Esophagus muscularis mucosa (tissue), 4 donors: ENCODE data around the gene CD109.
"Not testable (repeated sequence)": the region's sequence is repeated elsewhere in the genome, so short reads cannot be mapped to it uniquely, and the experiment has no call there.

ENCODE experiments used
- EP300 ChIP-seq: sonication (generic); formaldehyde crosslinking; IDR thresholded peaks from one replicate; pipeline ENCODE4 v1.6.1; 2017; ENCODE audit warnings: antibody characterized with exemption
- POLR2A ChIP-seq: fragments of 450-650 bp; IDR thresholded peaks from one replicate; pipeline ENCODE4 v1.6.1; 2017; ENCODE audit warnings: antibody characterized with exemption, moderate library complexity, mild to moderate bottlenecking, low read depth
- POLR2AphosphoS5 ChIP-seq, 2 donors: sonication (generic); formaldehyde crosslinking; IDR thresholded peaks; one replicate each; pipeline ENCODE4 v1.6.1; 2017; ENCODE audit warnings: antibody characterized with exemption in 2 of 2
- TF ChIP-seq, protein P1 (sequence below), 3 experiments: fragments of 200-600 bp in 2 of 3; fragments of 450-650 bp in 1 of 3; sonication (generic) in 2 of 3; IDR thresholded peaks; one replicate each; pipeline ENCODE4 v1.5.1; 2017 to 2019; ENCODE audit warnings: antibody characterized with exemption in 3 of 3, mild to moderate bottlenecking in 2 of 3, moderate library complexity in 1 of 3

DNA sequence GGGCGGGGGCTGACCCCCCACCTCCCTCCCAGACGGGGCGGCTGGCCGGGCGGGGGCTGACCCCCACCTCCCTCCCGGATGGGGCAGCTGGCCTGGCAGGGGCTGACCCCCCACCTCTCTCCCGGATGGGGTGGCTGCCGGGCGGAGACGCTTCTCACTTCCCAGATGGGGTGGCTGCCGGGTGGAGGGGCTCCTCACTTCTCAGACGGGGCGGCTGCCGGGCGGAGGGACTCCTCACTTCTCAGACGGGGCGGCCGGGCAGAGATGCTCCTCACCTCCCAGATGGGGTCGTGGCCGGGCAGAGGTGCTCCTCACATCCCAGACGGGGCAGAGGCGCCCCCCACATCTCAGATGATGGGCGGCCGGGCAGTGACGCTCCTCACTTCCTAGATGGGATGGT is 155.0 kb downstream of the CD109 start:
- TF ChIP-seq, protein P1, sequence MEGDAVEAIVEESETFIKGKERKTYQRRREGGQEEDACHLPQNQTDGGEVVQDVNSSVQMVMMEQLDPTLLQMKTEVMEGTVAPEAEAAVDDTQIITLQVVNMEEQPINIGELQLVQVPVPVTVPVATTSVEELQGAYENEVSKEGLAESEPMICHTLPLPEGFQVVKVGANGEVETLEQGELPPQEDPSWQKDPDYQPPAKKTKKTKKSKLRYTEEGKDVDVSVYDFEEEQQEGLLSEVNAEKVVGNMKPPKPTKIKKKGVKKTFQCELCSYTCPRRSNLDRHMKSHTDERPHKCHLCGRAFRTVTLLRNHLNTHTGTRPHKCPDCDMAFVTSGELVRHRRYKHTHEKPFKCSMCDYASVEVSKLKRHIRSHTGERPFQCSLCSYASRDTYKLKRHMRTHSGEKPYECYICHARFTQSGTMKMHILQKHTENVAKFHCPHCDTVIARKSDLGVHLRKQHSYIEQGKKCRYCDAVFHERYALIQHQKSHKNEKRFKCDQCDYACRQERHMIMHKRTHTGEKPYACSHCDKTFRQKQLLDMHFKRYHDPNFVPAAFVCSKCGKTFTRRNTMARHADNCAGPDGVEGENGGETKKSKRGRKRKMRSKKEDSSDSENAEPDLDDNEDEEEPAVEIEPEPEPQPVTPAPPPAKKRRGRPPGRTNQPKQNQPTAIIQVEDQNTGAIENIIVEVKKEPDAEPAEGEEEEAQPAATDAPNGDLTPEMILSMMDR (IDR thresholded peaks at IDR 0.05): not testable (repeated sequence)
- not testable (repeated sequence) for TF ChIP-seq EP300; POLR2A; POLR2AphosphoS5 (IDR thresholded peaks at IDR 0.05)
